ENCODE results near the gene ZNF844.

DNA sequence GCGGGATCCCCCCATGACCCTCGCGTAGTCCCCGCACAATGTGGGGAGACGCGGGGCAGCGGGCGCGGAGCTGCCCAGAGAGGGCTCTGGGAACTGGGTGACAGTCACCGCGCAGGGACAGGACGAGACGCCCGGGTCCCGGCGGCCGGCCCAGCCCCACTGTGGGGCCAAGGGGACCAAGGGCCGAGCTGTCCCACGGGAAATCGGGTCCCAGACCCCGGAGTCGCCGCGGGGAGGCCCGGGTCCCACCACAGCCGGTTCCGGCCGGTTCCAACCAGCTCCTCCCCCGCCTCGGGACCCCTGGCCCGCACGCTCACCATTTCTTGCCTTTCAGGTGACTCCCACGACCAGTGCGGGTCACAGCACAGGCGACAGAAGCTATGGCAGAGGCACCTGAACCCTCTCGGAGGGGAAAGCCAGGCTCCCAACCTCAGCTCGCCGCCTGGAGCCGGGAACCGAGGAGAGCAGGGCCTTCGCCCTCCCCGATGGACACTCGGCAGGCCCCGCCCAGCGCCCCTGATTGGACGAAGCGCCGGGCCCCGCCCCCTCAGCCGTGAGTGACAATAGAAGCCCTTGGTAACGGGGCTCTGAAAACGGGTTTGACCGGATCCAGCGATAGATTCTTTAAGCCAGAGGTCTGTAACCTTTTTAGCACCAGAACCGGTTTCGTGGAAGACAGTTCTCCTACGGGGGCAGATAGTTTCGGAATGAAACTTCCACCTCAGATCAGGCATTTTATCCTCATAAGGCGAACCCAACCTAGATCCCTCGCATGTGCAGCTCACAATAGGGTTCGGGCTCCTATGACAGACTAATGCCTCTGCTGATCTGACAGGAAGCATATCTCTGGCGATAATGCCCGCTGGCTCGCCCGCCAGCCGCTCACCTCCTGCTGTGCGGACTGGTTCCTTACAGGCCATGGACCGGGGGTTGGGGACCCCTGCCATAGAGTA is 29.0 kb upstream of the ZNF844 start, which contains the start of gene ZNF433:
- TF ChIP-seq POLR2A (IDR thresholded peaks at IDR 0.05; ENCODE audit: borderline replicate concordance, extremely low read depth, insufficient read depth, insufficient read length) (no peak), YY1 (IDR thresholded peaks at IDR 0.05; ENCODE audit: extremely low read depth, insufficient replicate concordance, low read depth, low read length) (no peak), SIN3A (IDR thresholded peaks at IDR 0.05; ENCODE audit: low read depth) (no peak), POLR2AphosphoS5 (IDR thresholded peaks at IDR 0.05; ENCODE audit: low read depth, low read length) (no peak), EZH2 (IDR thresholded peaks at IDR 0.05) (no peak), CEBPB (IDR thresholded peaks at IDR 0.05; ENCODE audit: low read depth) (no peak), ZFX (IDR thresholded peaks at IDR 0.05) (no peak), EZH2phosphoT487 (IDR thresholded peaks at IDR 0.05; ENCODE audit: borderline replicate concordance) (no peak), CBX3 (IDR thresholded peaks at IDR 0.05; ENCODE audit: low read depth) (no peak), ZNF274 (IDR thresholded peaks at IDR 0.05; ENCODE audit: low read depth, low read length) (no peak), FOSL1 (IDR thresholded peaks at IDR 0.05; ENCODE audit: low read depth) (no peak)
- TF ChIP-seq, protein P1, sequence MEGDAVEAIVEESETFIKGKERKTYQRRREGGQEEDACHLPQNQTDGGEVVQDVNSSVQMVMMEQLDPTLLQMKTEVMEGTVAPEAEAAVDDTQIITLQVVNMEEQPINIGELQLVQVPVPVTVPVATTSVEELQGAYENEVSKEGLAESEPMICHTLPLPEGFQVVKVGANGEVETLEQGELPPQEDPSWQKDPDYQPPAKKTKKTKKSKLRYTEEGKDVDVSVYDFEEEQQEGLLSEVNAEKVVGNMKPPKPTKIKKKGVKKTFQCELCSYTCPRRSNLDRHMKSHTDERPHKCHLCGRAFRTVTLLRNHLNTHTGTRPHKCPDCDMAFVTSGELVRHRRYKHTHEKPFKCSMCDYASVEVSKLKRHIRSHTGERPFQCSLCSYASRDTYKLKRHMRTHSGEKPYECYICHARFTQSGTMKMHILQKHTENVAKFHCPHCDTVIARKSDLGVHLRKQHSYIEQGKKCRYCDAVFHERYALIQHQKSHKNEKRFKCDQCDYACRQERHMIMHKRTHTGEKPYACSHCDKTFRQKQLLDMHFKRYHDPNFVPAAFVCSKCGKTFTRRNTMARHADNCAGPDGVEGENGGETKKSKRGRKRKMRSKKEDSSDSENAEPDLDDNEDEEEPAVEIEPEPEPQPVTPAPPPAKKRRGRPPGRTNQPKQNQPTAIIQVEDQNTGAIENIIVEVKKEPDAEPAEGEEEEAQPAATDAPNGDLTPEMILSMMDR (IDR thresholded peaks at IDR 0.05 in 2 of 3, conservative IDR thresholded peaks at IDR 0.05 in 1 of 3; ENCODE audit: borderline replicate concordance in 1 of 3, insufficient read depth in 1 of 3, low read depth in 2 of 3, low read length in 2 of 3), result no peak
- TF ChIP-seq, protein P2, sequence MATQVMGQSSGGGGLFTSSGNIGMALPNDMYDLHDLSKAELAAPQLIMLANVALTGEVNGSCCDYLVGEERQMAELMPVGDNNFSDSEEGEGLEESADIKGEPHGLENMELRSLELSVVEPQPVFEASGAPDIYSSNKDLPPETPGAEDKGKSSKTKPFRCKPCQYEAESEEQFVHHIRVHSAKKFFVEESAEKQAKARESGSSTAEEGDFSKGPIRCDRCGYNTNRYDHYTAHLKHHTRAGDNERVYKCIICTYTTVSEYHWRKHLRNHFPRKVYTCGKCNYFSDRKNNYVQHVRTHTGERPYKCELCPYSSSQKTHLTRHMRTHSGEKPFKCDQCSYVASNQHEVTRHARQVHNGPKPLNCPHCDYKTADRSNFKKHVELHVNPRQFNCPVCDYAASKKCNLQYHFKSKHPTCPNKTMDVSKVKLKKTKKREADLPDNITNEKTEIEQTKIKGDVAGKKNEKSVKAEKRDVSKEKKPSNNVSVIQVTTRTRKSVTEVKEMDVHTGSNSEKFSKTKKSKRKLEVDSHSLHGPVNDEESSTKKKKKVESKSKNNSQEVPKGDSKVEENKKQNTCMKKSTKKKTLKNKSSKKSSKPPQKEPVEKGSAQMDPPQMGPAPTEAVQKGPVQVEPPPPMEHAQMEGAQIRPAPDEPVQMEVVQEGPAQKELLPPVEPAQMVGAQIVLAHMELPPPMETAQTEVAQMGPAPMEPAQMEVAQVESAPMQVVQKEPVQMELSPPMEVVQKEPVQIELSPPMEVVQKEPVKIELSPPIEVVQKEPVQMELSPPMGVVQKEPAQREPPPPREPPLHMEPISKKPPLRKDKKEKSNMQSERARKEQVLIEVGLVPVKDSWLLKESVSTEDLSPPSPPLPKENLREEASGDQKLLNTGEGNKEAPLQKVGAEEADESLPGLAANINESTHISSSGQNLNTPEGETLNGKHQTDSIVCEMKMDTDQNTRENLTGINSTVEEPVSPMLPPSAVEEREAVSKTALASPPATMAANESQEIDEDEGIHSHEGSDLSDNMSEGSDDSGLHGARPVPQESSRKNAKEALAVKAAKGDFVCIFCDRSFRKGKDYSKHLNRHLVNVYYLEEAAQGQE (IDR thresholded peaks at IDR 0.05; ENCODE audit: low read depth), result no peak
- TF ChIP-seq, protein P3, sequence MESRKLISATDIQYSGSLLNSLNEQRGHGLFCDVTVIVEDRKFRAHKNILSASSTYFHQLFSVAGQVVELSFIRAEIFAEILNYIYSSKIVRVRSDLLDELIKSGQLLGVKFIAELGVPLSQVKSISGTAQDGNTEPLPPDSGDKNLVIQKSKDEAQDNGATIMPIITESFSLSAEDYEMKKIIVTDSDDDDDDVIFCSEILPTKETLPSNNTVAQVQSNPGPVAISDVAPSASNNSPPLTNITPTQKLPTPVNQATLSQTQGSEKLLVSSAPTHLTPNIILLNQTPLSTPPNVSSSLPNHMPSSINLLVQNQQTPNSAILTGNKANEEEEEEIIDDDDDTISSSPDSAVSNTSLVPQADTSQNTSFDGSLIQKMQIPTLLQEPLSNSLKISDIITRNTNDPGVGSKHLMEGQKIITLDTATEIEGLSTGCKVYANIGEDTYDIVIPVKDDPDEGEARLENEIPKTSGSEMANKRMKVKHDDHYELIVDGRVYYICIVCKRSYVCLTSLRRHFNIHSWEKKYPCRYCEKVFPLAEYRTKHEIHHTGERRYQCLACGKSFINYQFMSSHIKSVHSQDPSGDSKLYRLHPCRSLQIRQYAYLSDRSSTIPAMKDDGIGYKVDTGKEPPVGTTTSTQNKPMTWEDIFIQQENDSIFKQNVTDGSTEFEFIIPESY (IDR thresholded peaks at IDR 0.05; ENCODE audit: extremely low read depth, insufficient replicate concordance, low read length), result no peak
